ENCODE measurements around the gene CPD. TPM values are rescaled to one million over a fixed set of nuclear protein-coding genes. Genes with fewer than 3 reads are reported as not detected.
A peak's percentile ranks its signal among the peaks of the same experiment; 100 is the strongest.

CPD gene
- total RNA-seq, 4 donors from 2014 or later, result 38.5 to 112 (median 60.3) TPM

DNA sequence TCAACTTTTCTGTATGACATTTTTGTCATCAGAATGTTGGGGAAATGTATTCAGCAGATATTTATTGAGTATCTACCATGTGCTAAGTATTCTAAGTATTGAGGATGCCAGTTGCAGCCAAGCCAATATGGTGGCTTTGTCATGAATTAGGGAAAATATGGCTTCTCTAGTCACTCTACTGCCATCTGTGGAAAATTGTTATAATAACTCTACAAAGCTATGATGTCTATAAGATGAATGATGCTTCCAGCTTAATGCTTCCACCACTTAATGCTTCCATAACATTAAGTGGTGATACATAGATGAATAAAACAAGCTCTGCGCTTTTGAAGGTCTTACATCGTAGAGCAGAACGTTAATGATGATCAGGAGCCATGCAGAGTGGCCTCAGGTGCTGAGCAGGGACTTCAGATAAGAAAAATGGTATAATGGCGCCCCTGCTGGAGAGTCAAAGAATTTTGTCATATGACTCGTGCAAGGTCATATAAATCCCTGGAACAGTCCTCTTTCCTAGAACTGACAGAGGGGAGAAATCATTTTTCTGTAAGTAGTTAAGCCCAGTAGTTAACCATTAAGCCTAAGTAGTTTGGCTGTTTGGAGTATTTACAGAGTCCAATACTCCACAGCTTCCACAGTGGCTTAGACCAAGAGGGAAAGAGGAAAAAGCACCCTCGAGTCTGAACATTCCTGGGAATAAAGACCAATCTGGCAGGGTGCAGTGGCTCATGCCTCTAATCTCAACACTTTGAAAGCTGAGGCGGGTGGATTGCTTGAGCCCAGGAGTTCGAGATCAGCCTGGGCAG, 42.2 kb upstream of the CPD start:
- no peak for TF ChIP-seq EP300 (IDR thresholded peaks at IDR 0.05)
- TF ChIP-seq, protein P1, sequence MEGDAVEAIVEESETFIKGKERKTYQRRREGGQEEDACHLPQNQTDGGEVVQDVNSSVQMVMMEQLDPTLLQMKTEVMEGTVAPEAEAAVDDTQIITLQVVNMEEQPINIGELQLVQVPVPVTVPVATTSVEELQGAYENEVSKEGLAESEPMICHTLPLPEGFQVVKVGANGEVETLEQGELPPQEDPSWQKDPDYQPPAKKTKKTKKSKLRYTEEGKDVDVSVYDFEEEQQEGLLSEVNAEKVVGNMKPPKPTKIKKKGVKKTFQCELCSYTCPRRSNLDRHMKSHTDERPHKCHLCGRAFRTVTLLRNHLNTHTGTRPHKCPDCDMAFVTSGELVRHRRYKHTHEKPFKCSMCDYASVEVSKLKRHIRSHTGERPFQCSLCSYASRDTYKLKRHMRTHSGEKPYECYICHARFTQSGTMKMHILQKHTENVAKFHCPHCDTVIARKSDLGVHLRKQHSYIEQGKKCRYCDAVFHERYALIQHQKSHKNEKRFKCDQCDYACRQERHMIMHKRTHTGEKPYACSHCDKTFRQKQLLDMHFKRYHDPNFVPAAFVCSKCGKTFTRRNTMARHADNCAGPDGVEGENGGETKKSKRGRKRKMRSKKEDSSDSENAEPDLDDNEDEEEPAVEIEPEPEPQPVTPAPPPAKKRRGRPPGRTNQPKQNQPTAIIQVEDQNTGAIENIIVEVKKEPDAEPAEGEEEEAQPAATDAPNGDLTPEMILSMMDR (IDR thresholded peaks at IDR 0.05), result peak in 2 of 5 experiments; percentile 30 to 44
- Histone ChIP-seq H3K4me3 (no peak overlapping the region), H3K36me3 (no peaks in the 10 kb centered on the region), H3K27me3 (no peaks in the 10 kb centered on the region), H3K27ac (no peak overlapping the region), H3K4me1 (peaks cover 0 to 14% (median 2%) of the 10 kb centered on the region in 4 donors), H3K9me3 (no peaks in the 10 kb centered on the region)
- WGBS, 2 donors, result 62 to 64% methylated on average over 8 of the region's 8 CpGs
- DNase-seq (ENCODE audit: low spot score in 2 of 2), result no peak

DNA sequence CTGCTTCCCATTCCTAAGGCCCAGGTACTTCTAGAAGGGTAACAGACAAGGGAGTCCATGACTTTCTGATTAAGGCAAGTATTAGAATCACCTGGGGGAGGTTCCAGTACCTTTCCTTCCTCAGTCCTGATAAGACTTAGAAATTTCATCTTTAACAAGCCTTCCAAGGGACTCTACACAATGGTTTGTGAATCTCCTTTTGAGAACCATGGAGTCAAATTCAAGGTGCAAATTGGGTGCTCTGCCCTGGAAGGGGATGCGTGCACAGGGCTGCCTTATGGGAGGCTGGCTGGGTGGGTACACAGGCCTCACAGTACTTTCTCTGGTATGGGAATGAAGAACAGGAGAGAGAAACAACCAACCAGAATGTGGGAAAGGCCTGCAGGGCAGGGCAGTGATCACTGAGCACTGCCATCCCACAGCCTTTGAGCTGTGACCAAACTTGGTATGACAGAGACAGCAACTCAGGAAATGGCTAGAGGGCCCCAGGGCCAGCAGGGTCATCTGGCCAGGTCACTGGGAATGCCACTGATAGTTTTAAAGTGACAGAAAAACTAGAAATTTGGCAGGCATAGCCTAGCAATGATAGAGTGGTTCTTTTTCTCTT, 41.2 kb upstream of the CPD start:
- DNase-seq (ENCODE audit: low spot score in 2 of 2), result no peak
- no peak overlapping the region for H3K27ac ChIP-seq
- WGBS, 2 donors, result 93 to 100% methylated on average over 1 of the region's 1 CpG
- H3K36me3 ChIP-seq, result no peaks in the 10 kb centered on the region
- no peaks in the 10 kb centered on the region for H3K9me3 ChIP-seq
- no peak overlapping the region for H3K4me3 ChIP-seq
- peaks cover 0 to 14% (median 2%) of the 10 kb centered on the region in 4 donors for H3K4me1 ChIP-seq
- H3K27me3 ChIP-seq, result no peaks in the 10 kb centered on the region
- TF ChIP-seq, protein P1 (IDR thresholded peaks at IDR 0.05), result no peak
- TF ChIP-seq EP300 (IDR thresholded peaks at IDR 0.05) (no peak), POLR2A (IDR thresholded peaks at IDR 0.05) (no peak)

DNA sequence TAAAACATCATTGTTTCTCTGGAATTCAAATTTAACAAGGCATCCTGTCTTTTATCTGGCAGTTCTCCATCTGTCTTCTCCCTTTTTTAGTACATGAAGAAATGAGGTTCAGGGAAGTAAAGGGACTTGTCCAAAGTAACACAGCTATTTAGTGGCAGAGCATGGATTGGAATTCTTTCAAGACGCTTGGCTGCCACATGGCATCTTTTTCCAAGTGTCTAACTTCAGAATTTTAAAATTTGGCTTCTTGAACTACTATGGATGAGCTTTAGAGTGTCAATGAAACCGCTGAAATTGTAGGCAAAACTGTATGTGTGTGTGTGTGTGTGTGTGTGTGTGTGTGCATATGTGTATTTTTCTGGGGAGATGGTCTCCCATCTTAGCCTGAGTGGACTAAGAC, 39.6 kb upstream of the CPD start:
- 84 to 87% methylated on average over 2 of the region's 2 CpGs for WGBS, 2 donors

DNA sequence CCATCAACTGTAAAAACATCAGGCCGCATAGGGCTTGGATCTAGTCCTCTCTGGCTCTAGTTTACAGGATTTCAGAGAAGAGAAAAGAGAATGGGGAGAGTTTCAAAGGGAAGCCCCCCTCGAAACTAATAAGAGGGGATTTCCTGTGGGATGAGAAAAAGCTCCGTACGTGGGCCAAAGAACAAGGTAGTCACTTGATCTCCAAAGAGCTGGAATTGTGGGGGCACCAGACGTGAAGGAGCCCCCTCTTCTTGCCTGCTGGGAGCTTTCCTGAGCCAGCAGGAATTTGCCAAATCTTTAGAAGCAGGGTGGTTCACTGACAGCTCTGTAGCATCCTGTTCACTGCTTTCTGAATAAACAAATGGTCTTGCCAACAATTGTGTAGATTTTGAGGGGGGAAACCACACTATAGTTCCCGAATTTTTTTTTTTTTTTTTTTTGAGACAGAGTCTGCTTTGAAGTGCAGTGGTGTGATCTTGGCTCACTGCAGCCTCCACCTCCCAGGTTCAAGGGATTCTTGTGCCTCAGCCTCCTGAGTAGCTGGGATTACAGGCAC, 37.8 kb upstream of the CPD start:
- WGBS, 2 donors, result 25% methylated on average over 6 of the region's 6 CpGs
- Histone ChIP-seq H3K4me3 (no peak overlapping the region), H3K27ac (peak overlapping the region in 2 of 4 donors; percentile 38 to 67)

More for the DNA sequence above, 39.6 kb upstream of the CPD start:
- Histone ChIP-seq H3K36me3 (no peaks in the 10 kb centered on the region), H3K27me3 (no peaks in the 10 kb centered on the region), H3K9me3 (no peaks in the 10 kb centered on the region), H3K4me1 (peaks cover 0 to 16% (median 2%) of the 10 kb centered on the region in 4 donors), H3K27ac (no peak overlapping the region), H3K4me3 (no peak overlapping the region)
- TF ChIP-seq, protein P1 (IDR thresholded peaks at IDR 0.05), result no peak
- TF ChIP-seq POLR2A (IDR thresholded peaks at IDR 0.05), result no peak
- no peak for TF ChIP-seq EP300 (IDR thresholded peaks at IDR 0.05)
- no peak for DNase-seq (ENCODE audit: low spot score in 2 of 2)

More for the DNA sequence above, 37.8 kb upstream of the CPD start:
- TF ChIP-seq, protein P1 (IDR thresholded peaks at IDR 0.05), result no peak
- TF ChIP-seq POLR2A (IDR thresholded peaks at IDR 0.05), result no peak
- no peak for TF ChIP-seq EP300 (IDR thresholded peaks at IDR 0.05)
- DNase-seq (ENCODE audit: low spot score in 2 of 2), result no peak
- no peaks in the 10 kb centered on the region for H3K9me3 ChIP-seq
- peaks cover 0 to 26% (median 2%) of the 10 kb centered on the region in 4 donors for H3K4me1 ChIP-seq
- no peaks in the 10 kb centered on the region for H3K27me3 ChIP-seq
- no peaks in the 10 kb centered on the region for H3K36me3 ChIP-seq

All from tibial nerve (tissue), 4 donors.